Measurements from ENCODE around the gene IGSF9B.

The IGSF9B gene

GRCh38 chr11:133936136-133936535 lies 20.6 kb downstream of the IGSF9B start:
- no peak for DNase-seq

DNA sequence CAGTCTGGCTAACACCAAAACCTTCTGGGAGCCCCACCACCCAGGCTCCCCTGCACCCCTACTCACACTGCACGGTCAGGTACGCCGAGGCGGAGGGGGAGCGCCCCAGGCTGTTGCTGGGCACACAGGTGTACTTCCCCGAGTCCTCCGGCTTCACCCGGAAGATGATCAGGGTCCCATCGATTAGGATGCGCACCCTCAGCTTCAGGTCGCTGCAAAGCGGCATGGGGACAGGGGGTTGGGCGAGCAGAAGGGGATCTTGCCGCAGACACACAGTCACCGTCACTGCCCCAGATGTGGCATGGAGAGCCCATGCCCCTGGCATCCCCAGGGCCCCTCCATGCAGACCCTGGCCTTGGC lies 21.2 kb downstream of the IGSF9B start:
- no peak for DNase-seq

- peak in 1 of 2 experiments; percentile 19 for DNase-seq
Measured at GRCh38 chr11:133934599-133935550, 21.9 kb downstream of the IGSF9B start.

DNA sequence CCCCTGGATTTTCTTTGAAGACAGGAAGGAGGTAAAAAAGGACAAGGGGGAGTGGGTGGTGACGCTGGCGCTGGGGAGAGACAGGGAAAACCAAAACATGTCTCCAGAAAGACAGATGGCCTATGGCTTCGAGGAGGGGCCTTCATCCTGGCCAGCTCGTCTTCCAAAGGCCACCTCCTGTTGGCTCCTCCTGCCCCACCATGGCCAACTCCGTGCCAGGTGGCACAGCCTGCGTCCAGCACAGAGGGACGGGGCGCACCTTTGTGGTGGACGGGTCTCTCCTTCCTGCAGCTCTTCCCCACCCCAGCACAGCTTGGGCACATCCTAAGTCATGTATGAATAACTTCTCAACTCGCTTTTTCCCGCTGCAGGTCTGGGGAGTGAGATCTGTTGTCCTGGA lies 22.7 kb downstream of the IGSF9B start:
- DNase-seq: no peak

DNA sequence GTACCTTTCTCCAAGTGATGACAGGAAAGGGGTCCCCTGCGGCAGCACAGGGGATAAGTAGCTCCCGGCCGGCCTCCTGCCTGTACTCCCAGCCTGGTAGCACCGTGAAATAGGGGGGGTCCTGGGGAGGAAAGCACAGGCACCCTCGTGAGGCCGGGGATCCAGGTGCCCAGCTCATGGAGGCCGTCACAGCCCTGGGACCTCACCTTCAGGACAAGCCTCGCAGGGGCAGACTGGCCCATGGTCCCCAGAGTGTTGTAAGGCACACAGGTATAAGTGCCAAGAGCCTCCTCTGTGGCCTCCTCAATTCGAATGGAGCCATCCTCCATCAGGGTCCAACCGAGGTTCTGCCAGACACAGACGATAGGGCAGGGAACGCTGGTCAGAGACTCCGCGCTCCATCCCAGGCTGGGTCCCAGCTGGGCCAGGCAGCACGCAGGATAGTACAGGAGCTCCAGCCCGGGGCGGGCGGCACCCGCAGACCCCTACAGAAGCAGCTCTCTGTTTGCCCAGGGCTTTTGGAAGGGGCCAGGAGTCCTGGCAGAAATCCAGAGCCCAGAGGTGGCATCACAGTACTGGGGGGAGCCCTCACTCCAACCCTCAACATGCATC lies 25.2 kb downstream of the IGSF9B start:
- no peak for DNase-seq

DNA sequence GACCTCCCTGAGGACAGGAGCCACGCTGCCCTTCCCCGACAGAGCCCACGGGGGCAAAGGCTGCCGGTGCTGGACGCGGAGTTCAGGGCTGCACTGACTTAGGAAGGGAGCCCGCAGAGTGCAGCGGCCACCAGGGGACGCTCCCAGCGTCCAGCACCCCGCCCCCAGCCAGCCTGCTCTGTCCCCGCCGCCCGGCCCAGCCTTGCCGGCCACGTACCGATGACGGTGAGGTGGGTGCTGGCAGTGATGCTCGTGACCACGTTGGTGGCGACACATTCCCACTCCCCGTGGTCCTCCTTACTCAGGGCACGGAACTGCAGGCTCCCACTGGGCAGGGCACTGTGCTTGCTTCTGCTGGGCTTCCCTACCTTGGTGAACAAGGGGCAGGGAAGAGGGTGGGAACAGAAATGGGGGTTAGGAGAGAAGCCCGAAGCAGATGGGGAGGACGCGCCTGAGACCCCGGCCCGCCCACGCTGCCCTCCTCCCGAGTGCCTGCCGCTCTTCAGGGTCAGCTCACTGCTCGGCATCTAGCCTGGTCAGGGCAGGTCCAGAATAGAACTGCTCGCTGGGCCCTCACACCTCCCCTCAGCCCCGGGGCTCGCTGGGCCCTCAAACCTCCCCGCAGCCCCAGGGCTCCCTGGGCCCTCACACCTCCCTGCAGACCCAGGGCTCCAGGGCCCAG lies 25.9 kb downstream of the IGSF9B start:
- DNase-seq: no peak

DNA sequence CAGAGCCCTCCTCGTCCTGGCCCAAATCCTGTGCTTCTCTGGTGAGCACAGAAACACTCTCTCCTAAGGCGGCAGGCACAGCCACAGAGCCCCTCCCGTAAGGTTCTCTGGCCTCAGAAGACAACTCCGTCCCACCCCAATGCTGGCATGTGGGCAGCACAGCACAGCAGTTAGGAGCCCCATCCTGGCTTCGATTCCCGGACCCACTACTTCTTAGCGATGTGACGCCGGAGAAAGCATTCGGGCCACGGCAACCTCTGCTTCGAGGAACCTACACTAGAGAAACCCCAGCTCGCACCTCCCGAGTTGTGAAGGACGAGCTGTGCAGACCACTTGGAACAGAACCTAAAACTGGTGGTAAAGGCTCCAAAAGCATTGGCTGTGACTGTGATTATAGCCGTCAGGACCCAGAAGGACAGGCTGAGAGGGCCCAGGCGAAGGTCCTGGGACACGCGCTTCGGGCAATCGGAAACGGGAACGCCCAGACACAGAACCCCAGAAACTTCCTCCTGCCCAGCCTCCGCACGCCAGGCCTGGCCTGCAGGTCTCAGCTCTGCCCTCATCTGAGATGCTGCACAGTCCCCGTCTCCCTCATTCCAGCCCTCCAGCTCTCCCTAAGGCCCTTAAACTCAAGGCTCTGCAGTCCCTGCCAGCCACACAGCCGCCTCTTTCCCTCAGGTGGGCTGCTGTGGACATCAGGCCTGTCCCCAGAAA lies 26.6 kb downstream of the IGSF9B start:
- DNase-seq: no peak

- DNase-seq: no peak
Measured at GRCh38 chr11:133929401-133930052, 27.2 kb downstream of the IGSF9B start.

DNA sequence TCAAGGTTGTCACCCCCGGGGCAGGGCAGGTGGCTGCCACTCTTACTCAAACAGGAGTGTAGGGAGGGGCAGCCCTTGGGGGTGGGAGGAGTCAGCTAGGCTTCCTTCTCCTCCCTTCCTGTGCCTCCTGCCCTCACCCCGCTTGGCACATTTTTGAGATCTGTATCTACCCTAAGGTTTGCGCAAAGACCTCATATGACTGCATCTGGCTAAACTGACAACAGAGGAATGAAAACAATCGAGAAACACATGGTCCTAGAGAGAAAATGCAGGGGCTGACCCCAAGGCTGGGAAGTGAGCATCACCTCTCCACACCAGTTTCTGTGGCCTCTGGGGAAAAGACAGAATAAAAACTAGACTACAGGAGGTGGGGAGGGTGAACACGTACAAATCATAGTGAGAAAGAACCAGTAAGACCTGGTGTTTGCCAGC lies 28.1 kb downstream of the IGSF9B start:
- no peak for DNase-seq

GRCh38 chr11:133927690-133928627 lies 28.8 kb downstream of the IGSF9B start:
- DNase-seq: peak; percentile 19 to 59

- DNase-seq: no peak
Measured at GRCh38 chr11:133926466-133927246, 30.1 kb downstream of the IGSF9B start.

GRCh38 chr11:133925756-133926155 lies 31.0 kb downstream of the IGSF9B start:
- DNase-seq: no peak

DNA sequence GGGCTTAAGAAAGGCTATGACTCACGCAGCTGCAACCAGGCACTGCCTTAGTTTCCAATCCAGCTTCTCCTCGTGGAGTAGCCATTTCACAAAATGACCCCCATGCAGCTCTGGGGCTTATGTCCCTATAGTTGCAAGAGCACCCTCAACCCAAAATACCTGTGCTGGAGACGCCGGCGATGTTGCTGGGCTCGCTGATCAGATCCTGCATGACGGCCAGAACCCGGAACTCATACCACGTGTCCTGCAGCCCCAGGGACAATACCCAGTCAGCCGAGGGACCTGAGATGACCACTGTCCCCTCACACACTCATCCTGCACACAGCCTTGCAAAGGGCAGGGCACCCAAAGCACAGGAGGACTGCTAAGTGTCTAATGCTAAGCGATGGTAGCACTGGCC lies 32.1 kb downstream of the IGSF9B start:
- no peak for DNase-seq

DNA sequence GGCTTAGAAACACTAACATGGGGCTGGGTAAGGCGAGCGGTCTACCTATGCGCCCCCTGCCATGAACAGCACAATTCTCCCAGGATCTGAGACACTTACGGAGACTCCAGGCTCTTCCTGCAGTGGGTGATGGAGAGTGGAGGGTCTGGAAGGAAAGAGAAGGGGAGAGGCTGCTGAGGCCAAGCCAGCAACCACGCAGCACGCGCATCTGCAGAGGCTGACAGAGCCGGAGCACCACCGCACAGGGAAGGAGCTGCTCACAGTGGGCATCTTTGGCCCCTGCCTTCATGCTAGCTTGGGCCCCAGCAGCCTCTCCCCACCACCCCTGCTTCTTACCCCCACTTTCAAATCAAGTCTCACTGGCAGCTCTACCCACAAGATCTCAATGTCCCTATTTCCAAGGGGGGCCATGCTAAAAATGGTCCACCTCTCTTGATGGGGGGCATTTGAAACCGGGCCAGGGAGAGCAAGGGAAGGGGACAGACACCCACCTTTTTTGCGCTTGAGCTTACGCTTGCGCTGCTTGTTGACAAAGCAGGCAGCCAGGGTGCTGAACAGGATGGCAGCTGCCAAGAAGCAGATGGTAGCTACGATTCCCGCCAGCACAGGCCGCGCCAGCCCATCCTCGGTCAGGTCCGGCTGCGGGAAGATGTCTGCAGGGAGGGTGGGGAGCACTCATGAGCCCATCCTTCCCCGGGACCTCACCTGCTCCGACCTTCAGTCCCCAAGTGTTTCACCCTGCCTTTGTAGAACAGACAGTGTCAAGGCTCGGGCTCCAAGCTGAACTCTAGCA lies 34.5 kb downstream of the IGSF9B start:
- peak in 1 of 2 experiments; percentile 25 for DNase-seq

DNA sequence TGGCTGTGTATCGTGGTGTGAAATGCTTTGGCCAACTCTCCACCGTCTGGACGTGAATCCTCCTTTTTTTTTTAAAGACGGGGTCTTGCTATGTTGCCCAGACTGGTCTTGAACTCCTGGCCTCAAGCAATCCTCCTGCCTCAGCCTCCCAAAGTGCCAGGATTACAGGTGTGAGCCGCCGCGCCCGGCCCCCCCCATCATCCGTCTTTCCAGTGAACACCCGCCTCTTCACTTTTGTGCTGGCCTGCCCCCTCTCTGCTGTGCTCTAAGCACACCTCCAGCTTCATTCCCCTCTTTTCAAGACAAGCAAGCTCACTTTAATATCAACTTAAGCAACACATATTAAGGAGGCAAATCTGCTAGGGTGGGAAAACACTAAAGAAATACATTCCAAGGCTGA lies 35.3 kb downstream of the IGSF9B start:
- no peak for DNase-seq

DNA sequence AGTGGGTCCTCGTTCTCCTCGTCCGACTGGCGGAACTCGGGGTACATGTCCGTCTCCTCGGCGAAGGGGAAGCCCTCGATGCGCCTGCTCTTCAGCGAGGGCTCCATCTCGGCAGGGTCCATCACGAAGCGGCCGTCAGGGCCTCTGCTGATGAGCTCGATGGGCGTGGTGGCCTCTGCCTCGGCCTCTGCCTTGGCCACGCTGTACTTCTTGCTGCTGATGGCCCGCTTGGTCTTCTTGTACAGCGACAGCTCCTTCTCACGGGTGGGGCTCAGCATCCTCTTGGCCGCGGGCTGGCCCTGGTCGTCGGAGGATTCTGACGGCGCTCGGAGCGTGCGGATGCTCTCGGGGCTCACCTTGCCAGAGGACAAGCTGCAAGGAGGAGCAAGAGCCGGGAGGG lies 35.7 kb downstream of the IGSF9B start:
- no peak for DNase-seq

DNA sequence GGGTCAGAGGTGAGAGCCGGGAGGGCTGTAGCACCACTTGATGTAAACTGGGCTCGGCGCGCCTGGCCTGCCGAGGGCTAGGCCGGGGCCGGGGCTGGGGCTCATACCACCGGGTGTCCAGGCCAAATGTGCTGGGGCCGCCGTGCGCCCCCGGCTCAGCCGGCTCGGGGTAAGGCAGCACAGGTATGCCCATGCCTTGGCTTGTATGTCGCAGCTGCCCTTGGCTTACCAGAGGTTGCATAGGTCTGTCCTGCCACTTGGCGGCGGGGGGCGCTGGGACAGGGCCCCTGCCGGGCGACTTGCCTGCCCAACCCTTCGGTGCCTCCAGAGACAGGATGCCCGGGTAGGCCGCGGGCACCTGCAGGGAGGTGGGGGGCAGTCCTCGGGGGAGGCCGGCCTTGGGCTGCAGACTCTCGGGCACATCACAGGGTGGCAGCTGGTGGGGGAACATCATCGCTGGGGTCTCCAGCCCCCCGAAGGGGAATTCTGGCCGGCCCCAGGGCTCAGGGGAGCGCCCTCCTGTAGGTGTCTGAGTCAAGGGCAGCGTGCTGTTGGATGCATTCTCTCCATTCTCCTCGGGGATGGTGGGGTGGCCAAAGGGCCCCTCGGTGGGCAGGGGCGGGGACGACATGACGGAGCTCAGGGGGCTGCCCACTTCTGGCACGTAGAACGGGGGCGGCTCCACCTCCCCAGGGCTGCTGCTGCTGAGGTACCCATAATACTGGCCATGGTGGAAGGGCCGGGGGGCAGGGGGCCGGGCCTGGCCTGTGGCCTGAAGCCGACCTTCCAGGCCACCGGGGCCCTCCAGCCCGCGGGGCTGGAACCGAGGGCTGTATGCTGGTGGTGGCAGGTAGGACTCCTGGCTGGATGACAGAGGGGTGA lies 36.4 kb downstream of the IGSF9B start:
- DNase-seq: no peak

DNA sequence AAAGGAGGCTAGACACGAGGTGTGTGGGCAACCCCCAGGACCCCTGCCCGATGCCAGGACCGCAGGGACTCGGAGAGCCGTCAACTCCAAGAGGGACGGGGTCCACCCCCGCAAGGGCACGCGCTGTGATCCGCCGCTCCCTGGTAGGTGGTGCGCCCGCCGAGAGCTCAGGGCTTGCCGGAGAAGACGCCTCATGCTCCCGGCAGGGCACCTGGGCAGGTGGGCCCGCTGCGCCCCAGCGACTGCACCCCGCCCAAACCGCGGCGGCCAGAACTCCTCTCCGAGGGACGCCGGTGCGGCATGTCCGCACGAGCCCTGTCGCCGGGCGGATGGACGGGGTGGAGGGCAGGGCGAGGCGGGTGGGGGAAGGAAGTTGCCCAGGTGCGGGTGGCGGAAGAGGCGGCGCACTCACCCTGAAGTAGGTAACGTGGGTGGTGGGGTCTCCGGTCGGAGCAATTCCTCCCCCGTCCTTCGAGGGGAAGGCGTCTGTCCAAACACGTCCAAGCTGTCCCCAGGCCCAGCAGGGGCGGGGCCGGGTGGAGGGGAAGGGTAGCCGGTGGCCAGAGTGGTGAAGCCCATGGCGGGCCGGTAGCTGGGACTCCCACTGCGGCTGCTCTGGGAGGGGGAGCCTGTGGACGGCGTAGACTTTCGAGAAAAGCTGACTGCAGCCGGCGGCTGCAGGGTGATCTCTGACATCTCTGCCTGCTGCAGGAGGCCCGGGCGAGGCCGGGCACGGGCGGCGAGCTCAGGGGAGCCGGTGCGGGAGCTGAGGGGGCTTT lies 37.2 kb downstream of the IGSF9B start:
- DNase-seq: no peak

Data from NCI-H446 (cell line).